Measurements from ENCODE around the gene PPP6R2.

DNA sequence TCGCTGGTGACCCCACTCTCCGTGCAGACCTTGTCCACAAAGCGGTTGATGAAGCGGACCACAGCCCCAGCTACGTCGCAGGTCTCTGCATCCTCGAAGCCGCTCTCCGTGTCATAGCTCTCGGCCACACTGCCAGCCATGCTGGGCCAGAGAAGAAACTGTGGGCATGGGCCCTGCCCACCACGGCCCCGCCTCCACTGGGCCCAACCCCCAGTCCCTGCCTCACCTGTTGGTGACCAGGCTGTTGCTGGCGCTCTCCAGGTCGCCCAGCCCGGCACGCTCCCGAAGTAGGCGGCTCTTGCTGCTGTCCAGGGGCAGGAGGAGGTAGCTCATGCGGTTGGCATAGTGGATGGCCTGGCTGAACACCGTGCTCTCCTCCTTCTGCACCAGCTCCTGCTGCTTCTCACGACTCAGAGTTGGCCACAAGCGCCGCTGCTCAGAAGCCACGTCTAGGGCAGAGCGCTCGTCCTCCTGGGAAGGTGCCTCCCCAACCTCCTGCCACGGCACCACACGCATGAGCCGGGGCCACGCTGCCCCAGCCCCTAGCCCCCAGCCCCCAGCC lies 118.9 kb downstream of the PPP6R2 start:
- TF ChIP-seq SP1 (IDR thresholded peaks at IDR 0.05; ENCODE audit: low read depth): no peak
- TF ChIP-seq EZH2phosphoT487 (IDR thresholded peaks at IDR 0.05; ENCODE audit: borderline replicate concordance): no peak
- no peak for TF ChIP-seq YY1 (IDR thresholded peaks at IDR 0.05; ENCODE audit: extremely low read depth, insufficient replicate concordance, low read depth, low read length)
